Panc1 (cell line): ENCODE data around the gene SNORC. TPM values are rescaled to one million over a fixed set of nuclear protein-coding genes. Genes with fewer than 3 reads are reported as not detected.

Source experiments
- ATAC-seq: fragments of 200-7000 bp; cut with Tn5 transposase; 2 replicates; pipeline ENCODE4 v1.9.1; 2020; ENCODE audit warnings: mild to moderate bottlenecking, moderate library complexity
- BruUV-seq: library from RNA; stranded (reverse); fragments of 400-500 nt; replicated peaks from 2 replicates; lab custom pipeline; 2021; lab: Mats Ljungman, UMichigan
- CTCF ChIA-PET: fragments of 300-600 bp; sonication (Branson Sonifier 250); formaldehyde crosslinking; loops from one replicate; lab custom pipeline; 2022; ENCODE audit warnings: antibody characterized with exemption; lab: Charles Lee
- POLR2A ChIA-PET: fragments of 300-600 bp; sonication (Branson Sonifier 250); formaldehyde crosslinking; loops from one replicate; lab custom pipeline; 2022; ENCODE audit warnings: antibody characterized with exemption; lab: Charles Lee
- DNase-seq: peaks from one replicate; pipeline ENCODE4 v3.0.0-alpha.2; 2010; ENCODE audit warnings: low read depth, low spot score
- H3K27ac ChIP-seq: 2 replicates; pipeline ENCODE4 v1.5.1; 2011; ENCODE audit warnings: mild to moderate bottlenecking, low read length, inconsistent platforms
- H3K27me3 ChIP-seq: fragments of 200-500 bp; sonication (Bioruptor generic); 2 replicates; pipeline ENCODE4 v1.6.0; 2014; ENCODE audit warnings: low read length, inconsistent platforms; ENCODE audit not compliant: control insufficient read depth, insufficient read depth
- H3K36me3 ChIP-seq: fragments of 200-500 bp; sonication (Bioruptor generic); 2 replicates; pipeline ENCODE4 v1.5.1; 2014; ENCODE audit warnings: inconsistent platforms, mild to moderate bottlenecking, low read length, moderate library complexity; ENCODE audit not compliant: control insufficient read depth, insufficient read depth
- H3K4me1 ChIP-seq: 2 replicates; pipeline ENCODE4 v1.5.1; 2011; ENCODE audit warnings: inconsistent platforms, mild to moderate bottlenecking, low read length, moderate library complexity; ENCODE audit not compliant: control insufficient read depth, insufficient read depth
- H3K4me3 ChIP-seq, 2 experiments: 2 replicates each; pipeline ENCODE4 v1.5.1; 2011 to 2012; ENCODE audit warnings: low read depth in 2 of 2, low read length in 2 of 2, mild to moderate bottlenecking in 2 of 2, inconsistent platforms in 1 of 2, moderate library complexity in 1 of 2
- H3K9me3 ChIP-seq: fragments of 200-500 bp; sonication (Bioruptor generic); 2 replicates; pipeline ENCODE4 v1.5.1; 2014; ENCODE audit warnings: low read depth, mild to moderate bottlenecking, inconsistent platforms, low read length, moderate library complexity; ENCODE audit not compliant: control insufficient read depth, insufficient read depth
- CTCF ChIP-seq: fragments of 450-650 bp; IDR thresholded peaks from 2 replicates; pipeline ENCODE4 v1.5.1; 2017; ENCODE audit warnings: mild to moderate bottlenecking
- POLR2AphosphoS5 ChIP-seq: IDR thresholded peaks from 2 replicates; pipeline ENCODE4 v1.6.1; 2012; ENCODE audit warnings: mild to moderate bottlenecking, low read depth, low read length, moderate library complexity
- SIN3A ChIP-seq: IDR thresholded peaks from 2 replicates; pipeline ENCODE4 v1.6.1; 2012; ENCODE audit warnings: low read depth, mild to moderate bottlenecking, low read length, moderate library complexity, borderline replicate concordance; ENCODE audit not compliant: insufficient read depth
- TCF7L2 ChIP-seq: IDR thresholded peaks from 2 replicates; pipeline ENCODE4 v1.6.1; 2011; ENCODE audit warnings: mild to moderate bottlenecking, low read depth, low read length, inconsistent platforms
- in situ Hi-C: cut with HindIII; loops from 2 replicates; pipeline ENCODE4 v1.10.0; 2016; ENCODE audit warnings: low sequenced_read_pairs, low pct_unique_long_range_greater_than_20kb
- intact Hi-C: fragments of 100-400 bp; cut with micrococcal nuclease; formaldehyde crosslinking; loops from one replicate; pipeline ENCODE4 v1.10.0; 2022; ENCODE audit not compliant: unreplicated experiment
- total RNA-seq: library from RNA; stranded (reverse); gene quantifications from one replicate; pipeline ENCODE4 v1.2.1, GENCODE V29; 2021; ENCODE audit not compliant: unreplicated experiment
- TF ChIP-seq, protein P1 (sequence below), 2 experiments: IDR thresholded peaks; 2 replicates each; pipeline ENCODE4 v1.6.1; 2011 to 2012; ENCODE audit warnings: low read depth in 2 of 2, control low read depth in 1 of 2, low read length in 1 of 2, mild to moderate bottlenecking in 1 of 2, moderate library complexity in 1 of 2; ENCODE audit not compliant: insufficient read depth in 1 of 2

SNORC gene
- total RNA-seq, 1 experiment from 2014 or later, result 6.8 TPM

- peaks cover 51% of the 10 kb centered on the region for H3K36me3 ChIP-seq
- BruUV-seq, result no TSS peak
Observed at GRCh38 chr2:232842689-232843088, 27.4 kb upstream of the SNORC start.

GRCh38 chr2:232843834-232844233 lies 26.2 kb upstream of the SNORC start:
- TF ChIP-seq, protein P1, sequence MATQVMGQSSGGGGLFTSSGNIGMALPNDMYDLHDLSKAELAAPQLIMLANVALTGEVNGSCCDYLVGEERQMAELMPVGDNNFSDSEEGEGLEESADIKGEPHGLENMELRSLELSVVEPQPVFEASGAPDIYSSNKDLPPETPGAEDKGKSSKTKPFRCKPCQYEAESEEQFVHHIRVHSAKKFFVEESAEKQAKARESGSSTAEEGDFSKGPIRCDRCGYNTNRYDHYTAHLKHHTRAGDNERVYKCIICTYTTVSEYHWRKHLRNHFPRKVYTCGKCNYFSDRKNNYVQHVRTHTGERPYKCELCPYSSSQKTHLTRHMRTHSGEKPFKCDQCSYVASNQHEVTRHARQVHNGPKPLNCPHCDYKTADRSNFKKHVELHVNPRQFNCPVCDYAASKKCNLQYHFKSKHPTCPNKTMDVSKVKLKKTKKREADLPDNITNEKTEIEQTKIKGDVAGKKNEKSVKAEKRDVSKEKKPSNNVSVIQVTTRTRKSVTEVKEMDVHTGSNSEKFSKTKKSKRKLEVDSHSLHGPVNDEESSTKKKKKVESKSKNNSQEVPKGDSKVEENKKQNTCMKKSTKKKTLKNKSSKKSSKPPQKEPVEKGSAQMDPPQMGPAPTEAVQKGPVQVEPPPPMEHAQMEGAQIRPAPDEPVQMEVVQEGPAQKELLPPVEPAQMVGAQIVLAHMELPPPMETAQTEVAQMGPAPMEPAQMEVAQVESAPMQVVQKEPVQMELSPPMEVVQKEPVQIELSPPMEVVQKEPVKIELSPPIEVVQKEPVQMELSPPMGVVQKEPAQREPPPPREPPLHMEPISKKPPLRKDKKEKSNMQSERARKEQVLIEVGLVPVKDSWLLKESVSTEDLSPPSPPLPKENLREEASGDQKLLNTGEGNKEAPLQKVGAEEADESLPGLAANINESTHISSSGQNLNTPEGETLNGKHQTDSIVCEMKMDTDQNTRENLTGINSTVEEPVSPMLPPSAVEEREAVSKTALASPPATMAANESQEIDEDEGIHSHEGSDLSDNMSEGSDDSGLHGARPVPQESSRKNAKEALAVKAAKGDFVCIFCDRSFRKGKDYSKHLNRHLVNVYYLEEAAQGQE (IDR thresholded peaks at IDR 0.05; ENCODE audit: insufficient read depth in 1 of 2, low read depth in 2 of 2, low read length in 1 of 2), result no peak
- TF ChIP-seq CTCF, result peak; percentile 30; the same call in 1 of the 2 replicates
- no peak for TF ChIP-seq POLR2AphosphoS5
- no peak for ATAC-seq
- POLR2A ChIA-PET, result interaction anchor here (0.6 kb wide), 1 partner anchor 1214 kb away, joined by 6 read pairs; no protein-coding TSS in a partner anchor
- CTCF ChIA-PET, result interaction anchor here (0.7 kb wide), 2 partner anchors 84 to 100 kb away, joined by 4 to 7 read pairs; no protein-coding TSS in a partner anchor
- no TSS peak for BruUV-seq
- intact Hi-C loops, result no loop called here
- Histone ChIP-seq H3K27me3 (no peaks in the 10 kb centered on the region), H3K27ac (no peak overlapping the region), H3K9me3 (no peaks in the 10 kb centered on the region), H3K36me3 (peaks cover 57% of the 10 kb centered on the region), H3K4me3 (no peak overlapping the region), H3K4me1 (peaks cover 3% of the 10 kb centered on the region; the same call in 1 of the 2 replicates)
- DNase-seq, result no peak
- in situ Hi-C loops, result no loop called here

More at GRCh38 chr2:232842689-232843088, 27.4 kb upstream of the SNORC start:
- H3K4me3 ChIP-seq, result no peak overlapping the region
- ATAC-seq, result no peak
- POLR2A ChIA-PET, result interaction anchor here (0.6 kb wide), 1 partner anchor 123 kb away, joined by 3 read pairs; no protein-coding TSS in a partner anchor
- DNase-seq, result no peak
- no peaks in the 10 kb centered on the region for H3K27me3 ChIP-seq
- CTCF ChIA-PET, result no interaction called here
- no peak overlapping the region for H3K27ac ChIP-seq
- no peaks in the 10 kb centered on the region for H3K9me3 ChIP-seq
- H3K4me1 ChIP-seq, result peaks cover 14% of the 10 kb centered on the region
- intact Hi-C loops, result no loop called here
- TF ChIP-seq, protein P1 (IDR thresholded peaks at IDR 0.05; ENCODE audit: insufficient read depth in 1 of 2, low read depth in 2 of 2, low read length in 1 of 2), result no peak
- no peak for TF ChIP-seq POLR2AphosphoS5
- no peak for TF ChIP-seq SIN3A
- TF ChIP-seq CTCF, result no peak
- TF ChIP-seq TCF7L2, result no peak
- in situ Hi-C loops, result no loop called here
